ENCODE results near the gene PTCD1.
"Not testable (repeated sequence)": the region's sequence is repeated elsewhere in the genome, so short reads cannot be mapped to it uniquely, and the experiment has no call there.

Gene PTCD1

GRCh38 chr7:99447943-99448342, 9.3 kb upstream of the PTCD1 start:
- DNase-seq: no peak

GRCh38 chr7:99446096-99446495, 7.5 kb upstream of the PTCD1 start:
- DNase-seq: no peak

GRCh38 chr7:99440195-99440594, 1.6 kb upstream of the PTCD1 start:
- DNase-seq: no peak

GRCh38 chr7:99437946-99438572, 539 bp downstream of the PTCD1 start:
- no peak for DNase-seq

GRCh38 chr7:99433158-99433557, 5.4 kb downstream of the PTCD1 start:
- no peak for DNase-seq

- not testable (repeated sequence) for DNase-seq
These were observed 6.7 kb downstream of the PTCD1 start for GRCh38 chr7:99431756-99432540.

GRCh38 chr7:99429756-99430155, 8.8 kb downstream of the PTCD1 start:
- DNase-seq: no peak

- DNase-seq: no peak
These were observed 9.5 kb downstream of the PTCD1 start for GRCh38 chr7:99428972-99429566.

GRCh38 chr7:99424932-99425730, 13.5 kb downstream of the PTCD1 start:
- no peak for DNase-seq

GRCh38 chr7:99422625-99423024, 16.0 kb downstream of the PTCD1 start:
- no peak for DNase-seq

GRCh38 chr7:99422186-99422585, 16.4 kb downstream of the PTCD1 start:
- DNase-seq: no peak

GRCh38 chr7:99420986-99421385, 17.6 kb downstream of the PTCD1 start:
- no peak for DNase-seq

- no peak for DNase-seq
These were observed 18.4 kb downstream of the PTCD1 start for GRCh38 chr7:99420213-99420612.

- DNase-seq: no peak
These were observed 19.1 kb downstream of the PTCD1 start for GRCh38 chr7:99419323-99420021.

GRCh38 chr7:99418260-99418659, 20.3 kb downstream of the PTCD1 start:
- no peak for DNase-seq

- not testable (repeated sequence) for DNase-seq
These were observed 23.0 kb downstream of the PTCD1 start for GRCh38 chr7:99415513-99416127.

GRCh38 chr7:99410635-99411034, 28.0 kb downstream of the PTCD1 start:
- DNase-seq: no peak

GRCh38 chr7:99409806-99410205, 28.8 kb downstream of the PTCD1 start:
- no peak for DNase-seq

GRCh38 chr7:99409192-99409572, 29.4 kb downstream of the PTCD1 start:
- DNase-seq: peak; percentile 67

GRCh38 chr7:99408379-99409191, 30.0 kb downstream of the PTCD1 start, which contains the start of the genes BUD31 and PDAP1:
Gene BUD31, plus strand, starts transcription at chr7:99408969. Its CDS starts 2,124 bp downstream, at chr7:99411093.
Gene PDAP1, minus strand, starts transcription at chr7:99408597. Its CDS starts 49 bp downstream, at chr7:99408548.
- peak; percentile 99 for DNase-seq

GRCh38 chr7:99407872-99408378, 30.7 kb downstream of the PTCD1 start:
- DNase-seq: no peak
